NT2/D1 (cell line): ENCODE results near the gene PLIN4.

Experiments used
- SUZ12 ChIP-seq: IDR thresholded peaks from 2 replicates; pipeline ENCODE4 v1.6.1; 2011; ENCODE audit not compliant: insufficient read length, insufficient read depth; ENCODE audit errors: extremely low read depth
- YY1 ChIP-seq: IDR thresholded peaks from 2 replicates; pipeline ENCODE4 v1.6.1; 2011; ENCODE audit not compliant: insufficient read length, insufficient read depth
- ZNF274 ChIP-seq: IDR thresholded peaks from 2 replicates; pipeline ENCODE4 v1.6.1; 2011; ENCODE audit warnings: mild to moderate bottlenecking, low read depth, low read length

DNA sequence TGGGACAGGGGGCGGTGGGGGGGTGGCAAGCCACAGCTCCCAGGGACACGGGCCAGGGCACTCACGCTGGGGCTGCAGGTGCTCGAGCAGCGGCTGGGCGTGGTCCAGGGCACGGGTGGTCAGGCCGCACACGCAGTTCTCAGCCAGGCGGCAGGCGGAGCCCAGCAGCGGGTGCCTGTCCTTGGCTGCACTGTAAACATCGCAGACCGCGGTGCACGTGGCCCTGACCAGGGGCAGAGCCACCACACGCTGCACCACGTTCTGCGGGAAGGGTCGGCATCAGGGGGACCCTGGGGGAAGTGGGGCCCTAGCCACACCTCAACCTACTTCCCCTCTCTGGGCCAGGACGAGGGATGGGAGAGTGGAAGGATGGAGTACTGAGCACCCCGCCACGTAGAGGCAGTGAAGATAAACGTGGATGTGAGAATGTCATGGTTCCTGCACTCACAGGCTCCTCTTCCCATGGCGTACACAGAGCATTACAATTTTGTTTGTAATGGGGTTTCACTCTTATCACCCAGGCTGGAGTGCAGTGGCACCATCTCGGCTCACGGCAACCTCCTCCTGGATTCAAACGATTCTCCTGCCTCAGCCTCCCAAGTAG lies 13.4 kb upstream of the PLIN4 start:
- no peak for TF ChIP-seq ZNF274
- TF ChIP-seq YY1, result no peak
- no peak for TF ChIP-seq SUZ12
